Left ventricle myocardium inferior (tissue), 1 donor: ENCODE results near the gene ORAI1. TPM values are rescaled to one million over a fixed set of nuclear protein-coding genes. Genes with fewer than 3 reads are reported as not detected.
"Not testable (repeated sequence)": the region's sequence is repeated elsewhere in the genome, so short reads cannot be mapped to it uniquely, and the experiment has no call there.

Source experiments
- DNase-seq: peaks from one replicate; pipeline ENCODE4 v3.0.0-alpha.2; 2020
- H3K27ac ChIP-seq: fragments of 200-600 bp; replicated peaks from 2 replicates; pipeline ENCODE4 v1.8.0; 2021
- H3K27me3 ChIP-seq: fragments of 200-600 bp; 2 replicates; pipeline ENCODE4 v1.8.0; 2021; ENCODE audit warnings: low read depth
- H3K36me3 ChIP-seq: fragments of 200-600 bp; 2 replicates; pipeline ENCODE4 v1.8.0; 2021
- H3K4me1 ChIP-seq: fragments of 200-600 bp; 2 replicates; pipeline ENCODE4 v1.8.0; 2021
- H3K4me3 ChIP-seq: fragments of 200-600 bp; 2 replicates; pipeline ENCODE4 v1.8.0; 2021; ENCODE audit warnings: mild to moderate bottlenecking, moderate library complexity
- H3K9me3 ChIP-seq: fragments of 200-600 bp; replicated peaks from 2 replicates; pipeline ENCODE4 v1.8.0; 2021
- intact Hi-C: fragments of 100-400 bp; cut with micrococcal nuclease; formaldehyde crosslinking; loops from one replicate; pipeline ENCODE4 v1.11.0; 2022
- total RNA-seq: library from RNA; stranded (reverse); fragmentation: NEBNext Ultra II Directional; extraction: Animal tissue kit (Norgen Biotek cat#: 25700); gene quantifications from one replicate; pipeline ENCODE4 v1.2.1, GENCODE V29; 2021
- TF ChIP-seq, protein P1 (sequence below): fragments of 200-600 bp; IDR thresholded peaks from 2 replicates; pipeline ENCODE4 v1.8.0; 2021; ENCODE audit warnings: antibody characterized with exemption, mild to moderate bottlenecking, borderline replicate concordance
- donor health status: DM: no; HTN: yes; CAD: no; lungs with severe emphysema.

Gene ORAI1
- total RNA-seq, 1 donor from 2014 or later, result 11.4 TPM

DNA sequence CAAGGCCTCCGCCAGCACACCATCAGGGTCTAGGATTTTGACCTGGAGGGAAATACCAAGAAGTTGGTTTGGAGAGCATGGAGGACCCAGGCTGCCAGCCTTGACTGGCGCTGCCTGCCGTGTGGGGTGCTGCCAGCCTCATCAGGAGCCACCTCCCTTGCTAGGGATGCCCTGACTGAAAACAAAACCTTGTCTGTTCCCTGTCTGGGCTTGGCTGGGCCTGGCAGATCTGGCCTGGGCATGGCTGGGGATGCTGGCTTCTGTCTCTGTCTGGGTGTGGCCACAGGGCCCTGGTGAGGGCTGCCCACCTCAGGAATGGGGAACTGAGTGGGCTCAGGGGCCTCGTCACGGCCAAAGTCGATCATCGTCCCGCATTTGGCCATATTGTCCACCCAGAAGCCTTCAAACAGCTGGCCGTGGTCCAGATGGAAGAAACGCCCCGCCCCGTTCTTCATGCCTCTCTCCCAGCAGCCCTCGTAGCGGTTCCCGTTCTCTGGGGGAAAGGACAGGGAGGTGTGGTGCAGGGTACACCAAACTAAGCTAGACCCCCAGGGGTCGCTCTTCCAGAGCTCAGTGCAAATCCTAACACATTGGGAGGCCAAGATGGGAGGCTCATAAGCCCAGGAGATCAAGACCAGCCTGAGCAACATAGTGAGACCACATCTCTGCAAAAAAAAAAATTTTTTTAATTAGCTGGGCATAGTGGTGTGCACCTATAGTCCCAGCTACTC lies 26.6 kb downstream of the ORAI1 start:
- Histone ChIP-seq H3K9me3 (no peaks in the 10 kb centered on the region), H3K27ac (no peak overlapping the region), H3K27me3 (no peaks in the 10 kb centered on the region), H3K36me3 (no peaks in the 10 kb centered on the region), H3K4me1 (no peaks in the 10 kb centered on the region), H3K4me3 (no peak overlapping the region)
- intact Hi-C loops, result no loop called here
- TF ChIP-seq, protein P1, sequence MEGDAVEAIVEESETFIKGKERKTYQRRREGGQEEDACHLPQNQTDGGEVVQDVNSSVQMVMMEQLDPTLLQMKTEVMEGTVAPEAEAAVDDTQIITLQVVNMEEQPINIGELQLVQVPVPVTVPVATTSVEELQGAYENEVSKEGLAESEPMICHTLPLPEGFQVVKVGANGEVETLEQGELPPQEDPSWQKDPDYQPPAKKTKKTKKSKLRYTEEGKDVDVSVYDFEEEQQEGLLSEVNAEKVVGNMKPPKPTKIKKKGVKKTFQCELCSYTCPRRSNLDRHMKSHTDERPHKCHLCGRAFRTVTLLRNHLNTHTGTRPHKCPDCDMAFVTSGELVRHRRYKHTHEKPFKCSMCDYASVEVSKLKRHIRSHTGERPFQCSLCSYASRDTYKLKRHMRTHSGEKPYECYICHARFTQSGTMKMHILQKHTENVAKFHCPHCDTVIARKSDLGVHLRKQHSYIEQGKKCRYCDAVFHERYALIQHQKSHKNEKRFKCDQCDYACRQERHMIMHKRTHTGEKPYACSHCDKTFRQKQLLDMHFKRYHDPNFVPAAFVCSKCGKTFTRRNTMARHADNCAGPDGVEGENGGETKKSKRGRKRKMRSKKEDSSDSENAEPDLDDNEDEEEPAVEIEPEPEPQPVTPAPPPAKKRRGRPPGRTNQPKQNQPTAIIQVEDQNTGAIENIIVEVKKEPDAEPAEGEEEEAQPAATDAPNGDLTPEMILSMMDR, result no peak
- DNase-seq, result no peak

DNA sequence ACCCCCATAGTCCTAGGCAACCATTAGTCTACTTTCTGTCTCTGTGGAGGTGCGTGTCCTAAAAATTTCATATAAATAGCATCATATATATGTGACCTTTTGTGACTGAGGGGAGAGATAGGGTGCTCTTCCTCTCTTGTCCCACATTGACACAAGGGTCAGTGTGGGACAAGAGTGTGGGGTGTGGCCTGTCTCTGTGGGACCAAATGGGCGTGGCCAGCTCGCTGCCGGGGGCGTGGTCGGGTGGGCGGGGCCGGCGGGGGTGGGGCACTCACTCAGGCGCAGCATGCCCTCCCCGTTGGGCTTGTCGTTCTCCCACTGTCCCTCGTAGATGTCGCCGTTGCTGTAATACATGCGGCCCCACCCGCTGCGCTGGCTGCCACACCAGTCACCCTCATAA lies 27.7 kb downstream of the ORAI1 start:
- H3K27me3 ChIP-seq, result no peaks in the 10 kb centered on the region
- no peak overlapping the region for H3K27ac ChIP-seq
- DNase-seq, result no peak
- H3K36me3 ChIP-seq, result no peaks in the 10 kb centered on the region
- peaks cover 3% of the 10 kb centered on the region for H3K4me1 ChIP-seq
- TF ChIP-seq, protein P1, result no peak
- intact Hi-C loops, result no loop called here
- no peaks in the 10 kb centered on the region for H3K9me3 ChIP-seq
- no peak overlapping the region for H3K4me3 ChIP-seq

DNA sequence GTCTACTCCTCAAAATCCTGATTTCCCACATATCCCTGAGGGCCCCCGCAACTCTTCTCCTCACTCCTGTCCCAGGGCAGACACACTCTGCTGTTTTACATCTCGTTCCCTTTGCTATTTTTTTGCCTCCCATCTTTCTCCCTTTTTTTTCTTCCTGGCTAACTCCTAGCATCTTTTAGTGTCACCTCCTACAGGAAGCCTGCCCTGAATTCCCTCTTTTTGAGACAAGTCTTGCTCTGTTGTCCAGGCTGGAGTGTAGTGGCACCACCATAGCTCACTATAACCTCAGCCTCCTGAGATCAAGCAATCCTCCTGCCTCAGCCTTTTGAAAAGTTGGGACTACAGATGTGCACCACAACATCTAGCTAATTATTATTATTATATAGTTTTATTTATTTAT lies 29.8 kb downstream of the ORAI1 start:
- H3K27ac ChIP-seq, result no peak overlapping the region
- H3K4me1 ChIP-seq, result peaks cover 12% of the 10 kb centered on the region
- TF ChIP-seq, protein P1, result no peak
- intact Hi-C loops, result no loop called here
- no peak overlapping the region for H3K4me3 ChIP-seq
- H3K9me3 ChIP-seq, result no peaks in the 10 kb centered on the region
- DNase-seq, result no peak
- no peaks in the 10 kb centered on the region for H3K27me3 ChIP-seq
- no peaks in the 10 kb centered on the region for H3K36me3 ChIP-seq

DNA sequence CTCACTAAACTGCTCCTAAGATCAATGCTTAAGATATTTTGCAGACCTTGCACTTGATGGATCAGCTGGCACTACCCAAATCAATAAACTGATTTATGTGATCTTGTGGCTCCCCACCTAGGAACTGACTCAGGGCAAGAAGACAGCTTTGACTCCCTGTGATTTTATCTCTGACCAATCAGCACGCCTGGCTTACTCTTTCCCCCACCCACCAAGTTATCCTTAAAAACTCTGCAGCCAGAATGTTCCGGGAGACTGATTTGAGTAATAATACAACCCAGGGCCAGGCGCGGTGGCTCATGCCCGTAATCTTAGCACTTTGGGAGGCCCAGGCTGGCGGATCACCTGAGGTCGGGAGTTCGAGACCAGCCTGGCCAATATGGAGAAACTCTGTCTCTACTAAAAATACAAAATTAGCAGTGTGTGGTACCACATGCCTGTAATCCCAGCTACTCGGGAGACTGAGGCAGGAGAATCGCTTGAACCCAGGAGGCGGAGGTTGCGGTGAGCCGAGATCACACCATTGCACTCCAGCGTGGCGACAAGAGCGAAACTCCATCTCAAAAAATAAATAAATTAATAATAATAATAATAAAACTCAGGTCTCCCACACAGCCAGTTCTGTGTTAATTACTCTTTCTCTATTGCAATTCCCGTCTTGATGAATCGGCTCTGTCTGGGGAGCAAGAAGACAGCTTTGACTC lies 31.1 kb downstream of the ORAI1 start:
- H3K27ac ChIP-seq, result no peak overlapping the region
- no peak overlapping the region for H3K4me3 ChIP-seq
- no peaks in the 10 kb centered on the region for H3K9me3 ChIP-seq
- TF ChIP-seq, protein P1, result no peak
- no peaks in the 10 kb centered on the region for H3K36me3 ChIP-seq
- no peak for DNase-seq
- peaks cover 12% of the 10 kb centered on the region for H3K4me1 ChIP-seq
- H3K27me3 ChIP-seq, result no peaks in the 10 kb centered on the region
- intact Hi-C loops, result no loop called here

DNA sequence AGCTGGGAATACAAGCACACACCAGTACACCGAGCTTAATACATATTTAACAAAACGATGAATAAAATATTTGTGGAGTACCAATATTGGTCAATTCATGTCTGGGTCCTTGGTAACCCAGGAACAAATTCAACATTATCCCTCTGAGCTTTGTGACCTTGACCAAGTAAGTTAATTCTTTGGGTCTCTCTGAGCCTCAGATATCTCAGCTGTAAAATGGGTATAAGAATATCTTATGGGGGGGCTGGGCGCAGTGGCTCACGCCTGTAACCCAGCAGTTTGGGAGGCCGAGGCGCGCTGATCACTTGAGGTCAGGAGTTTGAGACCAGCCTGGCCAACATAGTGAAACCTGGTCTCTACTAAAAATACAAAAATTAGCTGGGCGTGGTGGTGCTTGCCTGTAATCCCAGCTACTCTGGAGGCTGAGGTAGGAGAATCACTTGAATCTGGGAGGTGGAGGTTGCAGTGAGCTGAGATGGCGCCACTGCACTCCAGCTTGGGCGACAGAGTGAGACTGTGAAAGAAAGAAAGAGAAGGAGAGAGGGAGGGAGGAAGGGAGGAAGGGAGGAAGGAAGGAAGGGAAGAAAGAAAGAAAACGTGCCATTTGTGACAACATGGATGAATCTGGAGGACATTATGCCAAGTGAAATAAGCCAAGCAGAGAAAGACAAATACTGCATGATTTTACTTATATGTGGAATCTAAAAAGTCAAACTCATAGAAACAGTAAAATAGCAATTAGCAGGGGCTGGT lies 35.2 kb downstream of the ORAI1 start:
- H3K4me3 ChIP-seq, H3K27me3 ChIP-seq, H3K36me3 ChIP-seq, H3K9me3 ChIP-seq, H3K27ac ChIP-seq, DNase-seq, intact Hi-C loops: not testable (repeated sequence)
- peaks cover 12% of the 10 kb centered on the region for H3K4me1 ChIP-seq
